H1 (cell line): ENCODE data around the gene PRKCH. TPM values are rescaled to one million over a fixed set of nuclear protein-coding genes. Genes with fewer than 3 reads are reported as not detected.

Experiments
- ATF2 ChIP-seq: IDR thresholded peaks from 2 replicates; pipeline ENCODE4 v1.6.1; 2012; ENCODE audit warnings: low read length, inconsistent platforms
- FOSL1 ChIP-seq: IDR thresholded peaks from 2 replicates; pipeline ENCODE4 v1.6.1; 2011; ENCODE audit warnings: mild to moderate bottlenecking, low read depth, low read length, moderate library complexity; ENCODE audit not compliant: insufficient read depth
- GTF2F1 ChIP-seq: IDR thresholded peaks from 2 replicates; pipeline ENCODE4 v1.6.1; 2012; ENCODE audit warnings: low read depth, low read length, improper control_type of control experiment, borderline replicate concordance
- PHF8 ChIP-seq: fragments of 200-600 bp; sonication (generic); conservative IDR thresholded peaks from 2 replicates; pipeline ENCODE4 v1.7.1; 2012; ENCODE audit warnings: low read depth, mild to moderate bottlenecking, inconsistent platforms, low read length, moderate library complexity
- POLR2A ChIP-seq, 2 experiments: IDR thresholded peaks; 1 replicate in 1 of 2; 2 replicates in 1 of 2; pipeline ENCODE4 v1.6.1; 2011; ENCODE audit warnings: low read depth in 2 of 2, low read length in 2 of 2, mild to moderate bottlenecking in 2 of 2; ENCODE audit errors: control extremely low read depth in 1 of 2
- RNF2 ChIP-seq: fragments of 200-900, 300-1000 bp; sonication (generic); IDR thresholded peaks from 2 replicates; pipeline ENCODE4 v1.7.1; 2016; ENCODE audit warnings: borderline replicate concordance, low read depth, mild to moderate bottlenecking, antibody characterized with exemption, low read length; ENCODE audit not compliant: poor library complexity, severe bottlenecking; ENCODE audit errors: missing control alignments
- SIX5 ChIP-seq: IDR thresholded peaks from 2 replicates; pipeline ENCODE4 v1.6.1; 2011; ENCODE audit warnings: mild to moderate bottlenecking, low read depth, low read length
- SP4 ChIP-seq: IDR thresholded peaks from 2 replicates; pipeline ENCODE4 v1.6.1; 2012; ENCODE audit warnings: low read length, inconsistent platforms
- TAF1 ChIP-seq: IDR thresholded peaks from 2 replicates; pipeline ENCODE4 v1.6.1; 2011; ENCODE audit warnings: mild to moderate bottlenecking, low read depth, low read length
- polyA plus RNA-seq, 7 experiments: library from polyadenylated mRNA; depleted of rRNA in 3 of 7; stranded (reverse) in 5 of 7; unstranded in 2 of 7; fragments of >200 nt in 5 of 7; fragments of 200-250 nt in 2 of 7; gene quantifications; 1 replicate in 5 of 7; 2 replicates in 1 of 7; 4 replicates in 1 of 7; pipeline versions ENCODE4 v1.2.1 to v1.2.3, GENCODE V29; 2011 to 2013; ENCODE audit warnings: missing spikeins in 2 of 7, mixed read lengths in 2 of 7
- total RNA-seq: library from RNA; stranded (reverse); fragmentation: NEBNext Ultra II Directional; extraction: Animal tissue kit (Norgen Biotek cat#: 25700); gene quantifications from 2 replicates; pipeline ENCODE4 v1.2.1, GENCODE V29; 2021

Gene PRKCH
- total and polyA plus RNA-seq, 2 of the 8 experiments (the other 6 are each of a cell fraction or from before 2014, with no cell fraction given): 6.4 to 7.0 TPM

GRCh38 chr14:61512026-61512834 lies 190.9 kb downstream of the PRKCH start (continued):
- TF ChIP-seq PHF8 (no peak), SP4 (no peak), FOSL1 (no peak), ATF2 (no peak), GTF2F1 (no peak), POLR2A (IDR thresholded peaks at IDR 0.05; ENCODE audit: control extremely low read depth in 1 of 2, low read depth in 2 of 2, low read length in 2 of 2) (no peak), RNF2 (no peak), SIX5 (no peak), TAF1 (no peak)
